ENCODE results near the gene RAB33B.

The RAB33B gene

DNA sequence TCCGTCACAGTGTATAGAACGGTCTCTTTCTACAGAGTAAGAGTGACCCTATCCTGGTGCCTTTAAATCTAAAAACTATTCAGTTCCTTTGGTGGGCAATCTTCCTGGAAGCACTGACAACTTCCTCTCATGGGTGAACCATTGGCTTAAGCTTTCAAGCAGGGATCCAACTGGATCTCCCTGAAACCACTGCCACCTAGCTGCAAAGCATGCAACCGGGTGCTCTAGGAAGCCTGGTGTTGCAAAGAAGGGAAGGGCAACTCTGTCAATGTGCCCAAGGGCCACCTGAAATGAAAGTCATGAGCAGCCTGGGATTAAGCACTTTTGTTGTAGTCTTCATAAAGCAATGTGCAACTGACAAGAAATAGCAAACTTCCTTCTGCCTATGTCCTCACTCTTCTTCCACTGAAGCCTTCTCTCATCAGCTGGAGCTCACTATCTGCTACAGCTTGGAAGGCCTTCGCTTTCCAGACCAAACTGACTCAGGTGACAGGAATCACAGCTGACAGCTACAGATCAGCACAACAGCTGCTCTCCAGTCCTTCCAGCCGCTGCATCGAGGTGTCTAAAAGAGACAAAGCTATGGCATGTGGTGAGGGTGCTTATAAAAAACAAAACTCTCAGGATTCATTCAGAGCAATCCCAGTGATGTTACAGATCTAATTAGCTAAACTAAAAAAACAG is 55.9 kb downstream of the RAB33B start:
- no peak for DNase-seq

DNA sequence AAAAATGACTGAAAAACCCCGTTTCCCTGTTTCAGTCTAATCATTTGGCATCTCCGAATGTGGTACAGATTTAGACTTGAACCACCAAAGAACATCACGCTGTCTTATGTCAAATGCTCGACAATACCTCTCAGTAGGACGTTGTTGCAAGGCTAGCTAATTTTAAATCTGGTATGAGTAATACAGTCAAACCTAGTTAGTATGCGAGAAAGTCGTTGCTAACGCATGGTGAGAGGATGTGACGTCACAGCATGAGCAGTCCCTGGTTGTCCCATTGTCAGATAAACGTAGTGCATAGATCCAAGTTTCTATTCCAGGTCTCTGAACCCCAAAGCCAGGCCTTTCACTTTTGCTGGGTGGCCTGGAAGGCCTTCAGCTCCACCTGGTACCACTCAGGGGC is 57.4 kb downstream of the RAB33B start:
- DNase-seq: peak; percentile 10

DNA sequence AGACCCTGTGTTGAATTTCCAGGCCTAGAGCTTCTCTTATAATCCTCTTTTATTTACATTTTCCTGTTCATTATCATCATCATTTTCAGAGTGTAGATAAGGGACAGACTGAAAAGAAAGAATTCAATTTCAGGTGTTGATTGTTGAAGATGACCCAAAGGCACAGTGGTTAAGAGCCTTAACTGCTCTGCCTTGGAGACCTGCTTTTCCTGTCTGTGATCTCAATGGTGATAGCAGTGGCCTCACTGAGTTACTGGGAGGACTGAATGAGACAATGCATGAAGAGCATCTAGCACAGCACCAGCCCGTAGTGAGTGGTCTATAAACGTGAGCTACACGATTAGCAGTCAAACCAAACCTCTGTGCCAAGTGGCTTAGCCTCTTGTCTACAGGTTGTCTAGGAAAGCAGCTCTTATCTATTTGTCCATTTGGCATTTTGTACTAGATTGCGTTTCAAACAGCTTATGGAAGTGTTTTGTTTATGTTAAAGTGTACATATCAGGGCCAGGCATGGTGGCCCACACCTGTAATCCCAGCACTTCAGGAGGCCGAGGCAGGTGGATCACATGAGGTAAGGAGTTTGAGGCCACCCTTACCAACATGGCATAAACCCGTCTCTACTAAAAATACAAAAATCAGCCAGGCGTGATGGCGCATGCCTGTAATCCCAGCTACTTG is 60.6 kb downstream of the RAB33B start:
- no peak for DNase-seq

DNA sequence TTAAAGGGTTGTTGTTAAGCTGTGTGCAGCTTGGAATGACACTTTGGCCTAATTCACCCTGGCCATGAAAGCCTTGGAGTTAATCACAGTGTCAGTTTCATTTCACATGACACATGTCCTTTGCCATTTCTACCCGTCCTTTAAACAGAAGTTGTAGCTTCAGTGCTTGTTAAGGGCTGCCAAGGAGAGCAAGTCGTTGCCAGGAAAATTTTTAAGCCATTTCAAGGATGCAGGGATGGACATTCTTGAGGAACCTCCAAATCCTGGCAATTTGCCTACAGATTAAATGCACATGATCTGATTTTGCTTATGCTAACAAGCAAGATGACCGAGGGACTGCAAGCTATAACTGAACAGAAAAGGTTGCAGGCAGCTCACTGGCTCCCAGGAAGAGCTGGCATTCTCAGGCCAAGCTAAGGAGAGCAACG is 61.6 kb downstream of the RAB33B start:
- no peak for DNase-seq

DNA sequence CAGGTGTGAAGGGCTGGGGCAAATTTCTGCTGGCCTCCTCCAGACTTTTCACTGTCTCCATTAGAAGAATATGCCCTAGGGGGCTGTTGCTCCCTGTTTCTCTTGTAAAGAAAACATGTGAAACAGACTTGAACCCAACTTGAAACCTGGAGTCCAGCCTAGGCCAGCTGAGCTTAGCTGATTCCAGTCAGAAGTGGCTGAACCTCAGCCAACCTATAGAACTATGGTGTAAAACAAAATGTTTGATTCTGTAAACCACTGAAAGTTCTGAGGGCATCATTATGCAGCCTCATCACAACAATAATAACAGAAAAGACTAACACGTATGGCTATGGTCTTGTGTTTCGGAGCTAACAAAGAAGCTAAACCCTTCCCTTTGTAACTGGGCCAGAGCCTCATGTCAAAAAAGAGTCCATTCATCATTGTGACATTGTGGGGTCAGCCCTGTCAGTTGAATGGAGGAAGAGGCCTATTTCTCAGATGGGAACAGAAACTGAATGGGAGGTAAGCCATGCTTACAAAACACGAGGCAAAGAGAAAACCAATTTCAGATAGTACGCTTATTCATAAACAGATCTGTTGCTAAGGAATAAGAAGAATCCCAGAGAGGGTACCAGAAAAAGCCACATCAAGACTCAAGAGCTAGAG is 68.0 kb downstream of the RAB33B start:
- no peak for DNase-seq

DNA sequence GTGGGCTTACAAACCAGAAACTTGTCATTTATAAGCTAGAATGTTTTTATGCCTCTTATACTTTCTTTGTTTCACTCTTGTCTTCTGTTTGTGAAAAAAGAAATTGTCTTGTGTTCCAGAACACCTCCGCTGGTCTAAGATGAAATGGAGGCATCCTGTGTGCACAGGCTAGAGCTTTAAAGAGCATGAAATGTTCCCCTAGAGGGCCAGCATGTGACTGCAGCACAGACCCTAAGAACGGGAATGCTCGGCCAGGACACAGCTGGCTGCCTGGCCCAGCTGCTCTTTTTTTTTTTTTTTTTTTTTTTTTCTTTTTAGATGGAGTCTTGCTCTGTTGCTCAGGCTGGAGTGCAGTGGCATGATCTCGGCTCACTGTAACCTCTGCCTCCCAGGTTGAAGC is 68.5 kb downstream of the RAB33B start:
- DNase-seq: no peak

DNA sequence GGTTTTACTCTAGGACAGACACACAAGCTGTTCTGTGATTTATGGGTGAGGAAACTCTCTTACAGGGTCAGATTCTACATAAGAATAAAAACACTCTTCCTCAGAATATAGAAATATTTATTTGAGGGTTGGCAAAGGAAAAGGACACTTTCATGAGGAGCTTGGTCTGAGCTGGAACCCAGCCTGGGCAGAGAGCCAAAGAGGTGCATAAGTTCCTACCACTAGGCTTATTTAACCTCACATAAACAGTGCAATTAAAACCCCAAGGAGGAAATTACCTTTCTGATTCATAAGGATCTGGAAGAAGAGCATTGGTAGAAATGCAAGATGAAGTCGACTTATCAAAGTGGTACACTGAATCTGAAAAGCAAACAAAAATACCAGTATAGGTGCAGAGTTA is 69.2 kb downstream of the RAB33B start:
- no peak for DNase-seq

DNA sequence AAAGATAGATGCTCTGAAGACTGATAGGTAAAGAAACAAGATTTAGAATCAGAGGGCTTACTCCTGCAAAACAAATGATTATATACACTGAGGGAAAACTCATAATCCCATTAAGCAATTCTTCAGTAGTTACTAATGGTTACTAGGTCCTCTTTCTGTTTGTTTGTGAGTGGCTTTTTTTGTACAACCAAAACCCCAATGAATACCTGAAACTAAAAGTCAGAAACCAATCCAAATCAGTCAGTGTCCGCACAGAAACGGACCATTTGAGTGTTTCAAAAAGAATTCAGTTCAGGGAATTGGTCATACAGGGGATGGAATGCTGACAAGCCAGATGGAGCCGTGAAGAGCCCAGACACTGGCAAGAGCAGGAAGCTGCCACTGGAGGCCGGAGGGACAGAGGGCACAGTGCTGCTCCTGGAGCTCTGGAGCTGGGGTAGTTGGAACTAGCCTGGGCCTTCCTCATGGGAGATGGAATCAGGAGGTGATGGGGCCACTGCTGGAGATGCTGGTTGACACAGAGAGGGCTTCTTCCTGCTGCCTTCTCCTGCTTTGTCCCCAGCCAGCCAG is 70.2 kb downstream of the RAB33B start:
- DNase-seq: no peak

DNA sequence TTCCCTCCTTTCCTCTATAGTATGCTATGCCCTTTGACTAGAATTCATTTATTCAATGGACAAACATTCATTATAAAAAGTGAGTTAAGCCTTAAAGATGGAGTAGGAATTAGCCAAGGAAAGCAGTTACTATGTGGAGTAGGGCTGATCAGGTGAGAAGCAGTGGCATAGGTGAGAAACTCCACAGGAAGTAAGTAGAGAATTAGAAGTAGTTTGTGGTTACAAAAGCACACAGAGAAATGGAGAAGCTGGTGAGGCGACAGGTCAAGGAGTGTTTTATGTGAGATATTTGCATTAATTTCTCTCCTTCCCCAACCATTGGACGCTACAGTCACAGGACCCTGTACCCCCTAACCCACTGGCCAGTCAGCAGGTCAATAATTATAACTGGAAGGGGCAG is 71.5 kb downstream of the RAB33B start:
- no peak for DNase-seq

All from fibroblast of skin of right quadriceps (primary cell).